HFFc6 (cell line): ENCODE results near the gene SLC24A2. TPM values are rescaled to one million over a fixed set of nuclear protein-coding genes. Genes with fewer than 3 reads are reported as not detected.

Experiments
- DNase-seq: peaks from one replicate; pipeline ENCODE4 v3.0.0-alpha.2; 2018
- H3K27ac Mint-ChIP-seq: 2 replicates; pipeline ENCODE4 v1.8.0; 2020; ENCODE audit warnings: mild to moderate bottlenecking, mixed read lengths
- H3K27me3 Mint-ChIP-seq: 2 replicates; pipeline ENCODE4 v1.8.0; 2021; ENCODE audit warnings: mild to moderate bottlenecking, moderate library complexity, mixed read lengths; ENCODE audit not compliant: insufficient read depth
- H3K36me3 Mint-ChIP-seq: 2 replicates; pipeline ENCODE4 v1.8.0; 2021; ENCODE audit warnings: low read depth, mixed read lengths
- H3K4me1 Mint-ChIP-seq: 2 replicates; pipeline ENCODE4 v1.8.0; 2020; ENCODE audit warnings: low read depth, mixed read lengths
- H3K4me3 Mint-ChIP-seq: 2 replicates; pipeline ENCODE4 v1.8.0; 2020; ENCODE audit warnings: mild to moderate bottlenecking, moderate library complexity, mixed read lengths
- H3K9me3 Mint-ChIP-seq: 2 replicates; pipeline ENCODE4 v1.8.0; 2020; ENCODE audit warnings: mild to moderate bottlenecking, mixed read lengths
- CTCF ChIP-seq: fragments of 200-600 bp; sonication (generic); IDR thresholded peaks from 2 replicates; pipeline ENCODE4 v1.5.0; 2021; ENCODE audit warnings: antibody characterized with exemption, mild to moderate bottlenecking
- total RNA-seq, 6 experiments: library from RNA; stranded (reverse); fragmentation: NEBNext Ultra II Directional; extraction: Animal tissue kit (Norgen Biotek cat#: 25700); gene quantifications; 2 replicates in 1 of 6; 3 replicates in 5 of 6; pipeline ENCODE4 v1.2.3, GENCODE V29; 2021

The SLC24A2 gene
- total RNA-seq, 6 experiments from 2014 or later = not detected

GRCh38 chr9:19788152-19788551, 685 bp downstream of the SLC24A2 start:
- H3K27ac Mint-ChIP-seq = no peak overlapping the region
- peaks cover 31% of the 10 kb centered on the region for H3K9me3 Mint-ChIP-seq
- H3K4me1 Mint-ChIP-seq = no peaks in the 10 kb centered on the region
- H3K27me3 Mint-ChIP-seq = peaks cover 2% of the 10 kb centered on the region; the same call in 1 of the 2 replicates
- DNase-seq = no peak
- no peak overlapping the region for H3K4me3 Mint-ChIP-seq
- H3K36me3 Mint-ChIP-seq = no peaks in the 10 kb centered on the region
- no peak for TF ChIP-seq CTCF

GRCh38 chr9:19787672-19788071, 1.2 kb downstream of the SLC24A2 start:
- Mint-ChIP-seq H3K9me3 (peaks cover 31% of the 10 kb centered on the region), H3K27ac (no peak overlapping the region), H3K4me1 (no peaks in the 10 kb centered on the region), H3K36me3 (no peaks in the 10 kb centered on the region), H3K4me3 (no peak overlapping the region), H3K27me3 (peaks cover 2% of the 10 kb centered on the region; the same call in 1 of the 2 replicates)
- TF ChIP-seq CTCF = no peak
- DNase-seq = no peak

- no peaks in the 10 kb centered on the region for H3K4me1 Mint-ChIP-seq
- H3K27me3 Mint-ChIP-seq = peaks cover 2% of the 10 kb centered on the region; the same call in 1 of the 2 replicates
- no peak for TF ChIP-seq CTCF
- no peak for DNase-seq
- no peak overlapping the region for H3K4me3 Mint-ChIP-seq
- H3K36me3 Mint-ChIP-seq = no peaks in the 10 kb centered on the region
- H3K27ac Mint-ChIP-seq = no peak overlapping the region
- H3K9me3 Mint-ChIP-seq = peaks cover 35% of the 10 kb centered on the region
Measured at GRCh38 chr9:19785230-19785629, 3.6 kb downstream of the SLC24A2 start.

- Mint-ChIP-seq H3K27me3 (peaks cover 2% of the 10 kb centered on the region; the same call in 1 of the 2 replicates), H3K9me3 (peaks cover 40% of the 10 kb centered on the region), H3K4me3 (no peak overlapping the region), H3K4me1 (no peaks in the 10 kb centered on the region), H3K36me3 (no peaks in the 10 kb centered on the region; the same call in 1 of the 2 replicates), H3K27ac (no peak overlapping the region)
- no peak for TF ChIP-seq CTCF
- no peak for DNase-seq
Measured at GRCh38 chr9:19784136-19784535, 4.7 kb downstream of the SLC24A2 start.

- Mint-ChIP-seq H3K9me3 (peaks cover 43% of the 10 kb centered on the region), H3K36me3 (no peaks in the 10 kb centered on the region; the same call in 1 of the 2 replicates), H3K27me3 (no peaks in the 10 kb centered on the region; the same call in 1 of the 2 replicates), H3K4me3 (no peak overlapping the region), H3K27ac (no peak overlapping the region), H3K4me1 (no peaks in the 10 kb centered on the region)
- TF ChIP-seq CTCF = no peak
- no peak for DNase-seq
Measured at GRCh38 chr9:19783500-19783899, 5.3 kb downstream of the SLC24A2 start.

GRCh38 chr9:19782005-19782404, 6.8 kb downstream of the SLC24A2 start:
- Mint-ChIP-seq H3K27me3 (no peaks in the 10 kb centered on the region; the same call in 1 of the 2 replicates), H3K36me3 (no peaks in the 10 kb centered on the region; the same call in 1 of the 2 replicates), H3K27ac (no peak overlapping the region), H3K9me3 (peaks cover 34% of the 10 kb centered on the region), H3K4me3 (no peak overlapping the region), H3K4me1 (no peaks in the 10 kb centered on the region)
- TF ChIP-seq CTCF = no peak
- no peak for DNase-seq
